Thyroid gland (tissue), 4 donors: Measurements from ENCODE around the gene RHOV.

Experiments
- POLR2A ChIP-seq, 2 donors: fragments of 450-650 bp; IDR thresholded peaks; one replicate each; pipeline ENCODE4 v1.6.1; 2017; ENCODE audit warnings: antibody characterized with exemption in 2 of 2, mild to moderate bottlenecking in 2 of 2, moderate library complexity in 1 of 2
- TF ChIP-seq, protein P1 (sequence below), 6 experiments: fragments of 200-600 bp in 3 of 6; fragments of 450-650 bp in 3 of 6; sonication (generic) in 3 of 6; IDR thresholded peaks; one replicate each; pipeline ENCODE4 v1.5.1; 2016 to 2019; ENCODE audit warnings: antibody characterized with exemption in 6 of 6, mild to moderate bottlenecking in 2 of 6, inconsistent platforms in 1 of 6, moderate library complexity in 1 of 6

DNA sequence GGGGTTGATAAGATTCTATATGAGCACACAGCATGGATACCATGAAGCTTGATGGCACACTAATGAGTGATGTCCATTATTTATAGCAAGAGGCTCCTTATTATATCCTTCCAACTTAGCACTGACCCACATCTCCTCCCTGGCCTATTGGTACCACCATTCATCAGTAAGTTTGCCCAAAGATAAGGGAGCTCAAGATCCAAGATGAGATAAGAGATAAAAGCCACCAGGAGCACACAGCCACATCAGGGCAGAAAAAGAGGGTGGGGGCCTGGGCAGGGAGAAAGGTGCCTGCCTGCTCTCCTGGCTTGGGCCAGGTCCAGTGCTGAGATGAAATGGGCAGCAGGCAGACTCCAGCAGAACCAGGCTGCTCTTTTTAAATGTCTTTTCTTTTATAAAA, 41.1 kb downstream of the RHOV start:
- no peak for TF ChIP-seq POLR2A (IDR thresholded peaks at IDR 0.05)
- TF ChIP-seq, protein P1, sequence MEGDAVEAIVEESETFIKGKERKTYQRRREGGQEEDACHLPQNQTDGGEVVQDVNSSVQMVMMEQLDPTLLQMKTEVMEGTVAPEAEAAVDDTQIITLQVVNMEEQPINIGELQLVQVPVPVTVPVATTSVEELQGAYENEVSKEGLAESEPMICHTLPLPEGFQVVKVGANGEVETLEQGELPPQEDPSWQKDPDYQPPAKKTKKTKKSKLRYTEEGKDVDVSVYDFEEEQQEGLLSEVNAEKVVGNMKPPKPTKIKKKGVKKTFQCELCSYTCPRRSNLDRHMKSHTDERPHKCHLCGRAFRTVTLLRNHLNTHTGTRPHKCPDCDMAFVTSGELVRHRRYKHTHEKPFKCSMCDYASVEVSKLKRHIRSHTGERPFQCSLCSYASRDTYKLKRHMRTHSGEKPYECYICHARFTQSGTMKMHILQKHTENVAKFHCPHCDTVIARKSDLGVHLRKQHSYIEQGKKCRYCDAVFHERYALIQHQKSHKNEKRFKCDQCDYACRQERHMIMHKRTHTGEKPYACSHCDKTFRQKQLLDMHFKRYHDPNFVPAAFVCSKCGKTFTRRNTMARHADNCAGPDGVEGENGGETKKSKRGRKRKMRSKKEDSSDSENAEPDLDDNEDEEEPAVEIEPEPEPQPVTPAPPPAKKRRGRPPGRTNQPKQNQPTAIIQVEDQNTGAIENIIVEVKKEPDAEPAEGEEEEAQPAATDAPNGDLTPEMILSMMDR (IDR thresholded peaks at IDR 0.05), result no peak
